C4-2B (cell line): Measurements from ENCODE around the gene AKAP12.

Source experiments
- ZFX ChIP-seq: fragments of 450-650 bp; IDR thresholded peaks from 2 replicates; pipeline ENCODE4 v1.6.1; 2017
- TF ChIP-seq, protein P1 (sequence below): fragments of 450-650 bp; conservative IDR thresholded peaks from 2 replicates; pipeline ENCODE4 v1.5.1; 2017; ENCODE audit warnings: mild to moderate bottlenecking

DNA sequence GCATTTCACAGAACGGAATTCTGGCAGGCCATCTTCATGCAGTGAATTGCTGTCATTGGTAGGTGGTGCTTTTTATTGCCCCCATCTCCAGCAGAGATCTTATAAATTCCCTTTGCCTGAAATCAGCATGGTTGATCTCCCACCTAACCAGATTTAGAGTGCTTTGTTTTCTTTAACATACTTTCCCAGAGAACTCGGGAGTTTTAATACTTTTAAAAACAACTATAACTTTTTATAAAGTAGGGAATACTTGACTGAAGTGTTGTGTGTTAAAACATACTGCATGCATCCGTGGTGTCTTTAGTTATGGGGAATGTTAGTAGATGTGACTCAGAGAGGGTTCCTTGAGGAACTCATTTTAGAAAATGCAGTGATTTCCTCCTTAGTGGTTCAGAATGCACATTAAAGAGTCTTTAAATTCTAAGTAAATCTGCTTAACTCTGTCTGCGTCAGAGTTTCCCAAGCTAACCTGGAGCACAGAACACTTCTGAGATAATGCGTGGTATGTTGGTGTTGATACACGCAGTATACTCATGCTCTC is 54.9 kb downstream of the AKAP12 start:
- TF ChIP-seq, protein P1, sequence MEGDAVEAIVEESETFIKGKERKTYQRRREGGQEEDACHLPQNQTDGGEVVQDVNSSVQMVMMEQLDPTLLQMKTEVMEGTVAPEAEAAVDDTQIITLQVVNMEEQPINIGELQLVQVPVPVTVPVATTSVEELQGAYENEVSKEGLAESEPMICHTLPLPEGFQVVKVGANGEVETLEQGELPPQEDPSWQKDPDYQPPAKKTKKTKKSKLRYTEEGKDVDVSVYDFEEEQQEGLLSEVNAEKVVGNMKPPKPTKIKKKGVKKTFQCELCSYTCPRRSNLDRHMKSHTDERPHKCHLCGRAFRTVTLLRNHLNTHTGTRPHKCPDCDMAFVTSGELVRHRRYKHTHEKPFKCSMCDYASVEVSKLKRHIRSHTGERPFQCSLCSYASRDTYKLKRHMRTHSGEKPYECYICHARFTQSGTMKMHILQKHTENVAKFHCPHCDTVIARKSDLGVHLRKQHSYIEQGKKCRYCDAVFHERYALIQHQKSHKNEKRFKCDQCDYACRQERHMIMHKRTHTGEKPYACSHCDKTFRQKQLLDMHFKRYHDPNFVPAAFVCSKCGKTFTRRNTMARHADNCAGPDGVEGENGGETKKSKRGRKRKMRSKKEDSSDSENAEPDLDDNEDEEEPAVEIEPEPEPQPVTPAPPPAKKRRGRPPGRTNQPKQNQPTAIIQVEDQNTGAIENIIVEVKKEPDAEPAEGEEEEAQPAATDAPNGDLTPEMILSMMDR, result no peak
- TF ChIP-seq ZFX, result no peak
